Measurements from ENCODE around the gene ASIC4. TPM values are rescaled to one million over a fixed set of nuclear protein-coding genes. Genes with fewer than 3 reads are reported as not detected.
A peak's percentile ranks its signal among the peaks of the same experiment; 100 is the strongest.

The ASIC4 gene
- total and polyA plus RNA-seq, 9 of the 15 experiments (the other 6 are each of a cell fraction or from before 2014, with no cell fraction given), result 0.07 to 19.2 (median 4.8) TPM

- TF ChIP-seq NR2C1 (IDR thresholded peaks at IDR 0.05), result no peak
- no peak for TF ChIP-seq NR2C1 (tag; IDR thresholded peaks at IDR 0.05)
- TF ChIP-seq ELF1 (tag; IDR thresholded peaks at IDR 0.05), result peak; percentile 42
- TF ChIP-seq TAF1 (IDR thresholded peaks at IDR 0.05; ENCODE audit: control insufficient read depth, extremely low read depth, insufficient read depth, low read length, severe bottlenecking), result no peak
- TF ChIP-seq TEAD2 (tag; IDR thresholded peaks at IDR 0.05), result no peak
- TF ChIP-seq CREM (IDR thresholded peaks at IDR 0.05; ENCODE audit: low read depth), result peak; percentile 87
- TF ChIP-seq ZNF354B (CRISPR knock-in tag; IDR thresholded peaks at IDR 0.05), result no peak
- no peak for TF ChIP-seq CLOCK (CRISPR knock-in tag; IDR thresholded peaks at IDR 0.05; ENCODE audit: borderline replicate concordance)
- no peak for TF ChIP-seq STAT5A (IDR thresholded peaks at IDR 0.05; ENCODE audit: borderline replicate concordance, low read length)
- TF ChIP-seq ATF7 (IDR thresholded peaks at IDR 0.05), result peak; percentile 67
- TF ChIP-seq IRF1 (CRISPR knock-in tag; IDR thresholded peaks at IDR 0.05; ENCODE audit: borderline replicate concordance), result peak; percentile 25; the same call in 1 of the 2 replicates
- no peak for TF ChIP-seq NR4A1 (CRISPR knock-in tag; IDR thresholded peaks at IDR 0.05)
- TF ChIP-seq NR4A1 (tag; IDR thresholded peaks at IDR 0.05), result peak; percentile 83
- TF ChIP-seq EHMT2 (IDR thresholded peaks at IDR 0.05), result no peak
- no peak for TF ChIP-seq CSDE1 (IDR thresholded peaks at IDR 0.05)
- no peak for TF ChIP-seq ZNF830 (CRISPR knock-in tag; IDR thresholded peaks at IDR 0.05)
- no peak for TF ChIP-seq ZNF561 (CRISPR knock-in tag; conservative IDR thresholded peaks at IDR 0.05)
- TF ChIP-seq POLR2G (IDR thresholded peaks at IDR 0.05; ENCODE audit: low read depth, low read length), result peak; percentile 64
- peak; percentile 54 for TF ChIP-seq E2F8 (IDR thresholded peaks at IDR 0.05; ENCODE audit: low read depth, partially characterized antibody)
- no peak for TF ChIP-seq ZNF165 (CRISPR knock-in tag; IDR thresholded peaks at IDR 0.05; ENCODE audit: borderline replicate concordance)
- no peak for TF ChIP-seq ZNF551 (CRISPR knock-in tag; IDR thresholded peaks at IDR 0.05)
Measured at GRCh38 chr2:219541611-219542180, 27.4 kb downstream of the ASIC4 start (continued).

All from K562 (cell line).